Lower leg skin (tissue), 4 donors: ENCODE data around the gene TXNDC5. TPM values are rescaled to one million over a fixed set of nuclear protein-coding genes. Genes with fewer than 3 reads are reported as not detected.

Experiments
- DNase-seq, 2 donors: peaks; one replicate each; pipeline ENCODE4 v3.0.0-alpha.2; 2019; ENCODE audit warnings: low spot score in 2 of 2
- H3K4me3 ChIP-seq: fragments of 200-600 bp; sonication (generic); 2 replicates; pipeline ENCODE4 v1.5.1; 2017; ENCODE audit warnings: mild to moderate bottlenecking, low read depth; ENCODE audit not compliant: poor library complexity, severe bottlenecking
- POLR2A ChIP-seq, 2 donors: fragments of 450-650 bp; IDR thresholded peaks; one replicate each; pipeline ENCODE4 v1.6.1; 2016 to 2017; ENCODE audit warnings: antibody characterized with exemption in 2 of 2, mild to moderate bottlenecking in 1 of 2, moderate library complexity in 1 of 2
- WGBS, 2 donors: methylation state at CpG; one replicate each; pipeline ENCODE4 v1.1.5; 2018; 5-methylcytosine and 5-hydroxymethylcytosine counted together
- intact Hi-C: fragments of 100-400 bp; cut with DNase I; formaldehyde crosslinking; loops from one replicate; pipeline ENCODE4 v1.15.0; 2023; ENCODE audit warnings: low total_unique reads
- total RNA-seq, 4 donors: library from RNA; depleted of rRNA; stranded (reverse); fragments of >200 nt; gene quantifications; one replicate each; pipeline ENCODE4 v1.1.0, GENCODE V29; 2016
- TF ChIP-seq, protein P1 (sequence below), 3 donors: fragments of 450-650 bp; IDR thresholded peaks; one replicate each; pipeline ENCODE4 v1.5.1; 2016; ENCODE audit warnings: antibody characterized with exemption in 3 of 3, mild to moderate bottlenecking in 3 of 3, moderate library complexity in 2 of 3

TXNDC5 gene
- total RNA-seq, 4 donors from 2014 or later, result 29.3 to 68.5 (median 44.1) TPM

DNA sequence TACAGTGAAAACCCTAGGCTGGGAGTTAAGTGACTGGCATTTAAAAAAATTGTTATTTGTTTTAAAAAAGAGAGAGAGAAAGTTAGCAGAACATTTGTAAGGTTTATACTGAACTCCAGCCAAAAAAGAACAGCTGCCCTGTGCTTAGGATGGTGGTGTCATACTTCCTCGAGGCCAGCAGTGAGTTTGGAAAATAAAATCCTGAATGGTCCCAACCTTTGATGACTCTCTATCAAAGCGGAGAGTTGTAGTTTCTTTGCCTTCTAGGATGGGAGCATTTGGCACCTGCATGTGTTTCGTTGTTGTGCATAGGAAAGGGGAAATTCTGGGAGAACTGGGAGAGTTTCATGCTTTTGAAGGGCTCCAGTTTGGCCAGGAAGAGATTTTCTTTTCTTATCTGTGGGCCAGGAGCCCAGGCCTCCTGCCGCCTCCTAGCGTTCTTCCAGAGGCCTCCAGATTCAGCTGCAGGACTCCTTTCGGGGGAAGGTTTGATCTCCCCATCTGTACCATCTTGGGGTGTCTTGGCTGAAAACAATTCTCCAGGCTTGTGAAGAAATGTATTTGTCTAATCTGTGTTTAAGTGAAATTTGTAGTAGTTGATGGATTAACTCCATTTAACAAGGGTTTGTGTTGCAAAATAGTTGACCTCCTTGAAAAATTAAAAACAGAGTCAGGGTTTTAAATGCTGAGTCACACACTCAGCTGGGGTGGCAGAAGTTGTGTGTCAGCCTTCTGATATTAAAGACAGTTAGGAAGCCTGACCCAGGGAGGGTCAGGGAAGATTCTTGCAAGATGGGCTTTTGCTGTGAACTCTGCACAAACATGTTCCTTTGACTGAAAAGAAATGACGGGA lies 63.4 kb downstream of the TXNDC5 start:
- intact Hi-C loops, result no loop called here
- no peak for DNase-seq
- 70 to 75% methylated on average over 7 of the region's 7 CpGs for WGBS, 2 donors
- H3K4me3 ChIP-seq, result no peak overlapping the region
- TF ChIP-seq, protein P1, sequence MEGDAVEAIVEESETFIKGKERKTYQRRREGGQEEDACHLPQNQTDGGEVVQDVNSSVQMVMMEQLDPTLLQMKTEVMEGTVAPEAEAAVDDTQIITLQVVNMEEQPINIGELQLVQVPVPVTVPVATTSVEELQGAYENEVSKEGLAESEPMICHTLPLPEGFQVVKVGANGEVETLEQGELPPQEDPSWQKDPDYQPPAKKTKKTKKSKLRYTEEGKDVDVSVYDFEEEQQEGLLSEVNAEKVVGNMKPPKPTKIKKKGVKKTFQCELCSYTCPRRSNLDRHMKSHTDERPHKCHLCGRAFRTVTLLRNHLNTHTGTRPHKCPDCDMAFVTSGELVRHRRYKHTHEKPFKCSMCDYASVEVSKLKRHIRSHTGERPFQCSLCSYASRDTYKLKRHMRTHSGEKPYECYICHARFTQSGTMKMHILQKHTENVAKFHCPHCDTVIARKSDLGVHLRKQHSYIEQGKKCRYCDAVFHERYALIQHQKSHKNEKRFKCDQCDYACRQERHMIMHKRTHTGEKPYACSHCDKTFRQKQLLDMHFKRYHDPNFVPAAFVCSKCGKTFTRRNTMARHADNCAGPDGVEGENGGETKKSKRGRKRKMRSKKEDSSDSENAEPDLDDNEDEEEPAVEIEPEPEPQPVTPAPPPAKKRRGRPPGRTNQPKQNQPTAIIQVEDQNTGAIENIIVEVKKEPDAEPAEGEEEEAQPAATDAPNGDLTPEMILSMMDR (IDR thresholded peaks at IDR 0.05), result no peak
- no peak for TF ChIP-seq POLR2A (IDR thresholded peaks at IDR 0.05)

DNA sequence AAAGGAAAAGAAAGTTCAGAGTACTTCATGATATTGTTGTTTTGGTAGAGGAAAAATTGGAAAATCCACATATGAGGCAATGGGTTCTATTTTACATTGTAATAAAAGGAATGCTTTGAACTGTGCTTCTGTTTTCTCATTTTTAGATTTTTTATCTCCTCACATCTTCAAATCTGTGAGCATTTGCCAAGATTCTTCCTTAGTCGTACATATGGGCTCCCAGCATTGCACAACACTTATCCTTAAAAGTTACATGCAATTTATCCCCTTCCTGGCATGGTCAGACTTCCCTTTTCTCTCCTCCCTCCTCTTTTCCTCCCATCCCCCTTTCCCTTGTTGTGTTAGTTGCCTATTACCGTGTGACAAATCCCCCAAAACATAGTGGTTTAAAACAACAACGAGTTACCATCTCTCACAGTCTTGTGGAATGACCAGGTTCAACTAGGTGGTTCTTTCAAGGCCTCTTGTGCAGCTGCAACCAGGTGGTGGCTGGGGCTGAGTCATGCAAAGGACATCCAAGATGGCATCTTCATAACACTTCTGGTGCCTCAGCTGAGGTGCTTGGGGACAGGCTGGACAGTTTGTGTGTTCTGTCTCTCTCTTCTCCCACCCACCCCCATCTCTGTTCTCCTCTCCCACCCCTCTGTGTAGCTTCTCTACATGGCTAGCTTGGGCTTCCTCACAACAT lies 68.7 kb downstream of the TXNDC5 start:
- TF ChIP-seq, protein P1 (IDR thresholded peaks at IDR 0.05), result no peak
- no peak for TF ChIP-seq POLR2A (IDR thresholded peaks at IDR 0.05)
- 54 to 70% methylated on average over 3 of the region's 3 CpGs for WGBS, 2 donors
- no peak overlapping the region for H3K4me3 ChIP-seq
- intact Hi-C loops, result no loop called here
- DNase-seq, result no peak

DNA sequence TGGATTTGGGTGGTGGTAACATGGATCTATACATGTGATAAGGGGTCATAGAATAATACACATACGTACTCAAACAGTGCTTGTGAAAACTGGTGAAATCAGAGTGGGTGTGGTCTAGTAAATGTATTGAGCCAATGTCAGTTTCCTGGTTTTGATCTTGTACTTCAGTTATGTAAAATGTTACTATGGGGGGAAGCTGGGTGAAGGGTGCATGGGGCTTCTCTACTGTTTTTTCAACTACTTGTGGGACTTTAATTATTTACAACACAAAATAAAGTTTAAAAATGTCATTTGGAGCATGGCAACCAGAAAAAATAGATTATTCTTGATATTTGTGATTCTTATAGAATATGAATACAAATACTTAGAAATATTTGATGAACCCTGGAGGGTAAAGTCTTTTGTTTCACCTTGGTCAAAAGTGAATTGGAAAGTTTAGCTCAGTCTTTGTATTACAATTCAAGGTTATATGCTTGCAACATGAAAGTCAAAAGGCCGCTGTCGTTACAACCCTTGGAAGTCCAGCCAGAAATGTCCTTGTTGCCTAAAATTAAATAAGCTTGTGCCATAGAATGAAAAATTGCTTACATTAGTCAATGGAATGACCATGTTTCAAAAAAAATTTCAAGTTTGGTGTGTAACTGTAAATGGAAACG lies 74.1 kb downstream of the TXNDC5 start:
- 92 to 94% methylated on average over 4 of the region's 4 CpGs for WGBS, 2 donors
- no peak for DNase-seq
- TF ChIP-seq, protein P1 (IDR thresholded peaks at IDR 0.05), result no peak
- no peak for TF ChIP-seq POLR2A (IDR thresholded peaks at IDR 0.05)
- intact Hi-C loops, result no loop called here
- H3K4me3 ChIP-seq, result no peak overlapping the region

DNA sequence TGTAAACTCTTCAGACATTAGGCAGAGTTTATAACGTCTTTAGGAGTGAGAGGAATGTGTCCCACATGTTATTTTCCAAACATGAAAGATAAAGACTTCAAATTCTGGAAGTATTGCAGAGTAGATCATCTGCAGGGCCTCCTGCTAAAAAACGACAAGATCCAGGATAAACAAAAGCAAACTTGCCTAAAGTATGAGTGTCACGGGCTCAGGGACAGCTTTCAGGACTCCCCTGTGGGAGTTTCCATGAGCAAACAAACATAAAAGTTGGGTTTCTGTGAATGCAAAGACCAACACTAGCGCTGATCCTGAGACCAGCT lies 76.9 kb downstream of the TXNDC5 start:
- DNase-seq, result no peak
- no peak overlapping the region for H3K4me3 ChIP-seq
- TF ChIP-seq, protein P1 (IDR thresholded peaks at IDR 0.05), result no peak
- no peak for TF ChIP-seq POLR2A (IDR thresholded peaks at IDR 0.05)
- 65 to 69% methylated on average over 4 of the region's 4 CpGs for WGBS, 2 donors
- intact Hi-C loops, result no loop called here

DNA sequence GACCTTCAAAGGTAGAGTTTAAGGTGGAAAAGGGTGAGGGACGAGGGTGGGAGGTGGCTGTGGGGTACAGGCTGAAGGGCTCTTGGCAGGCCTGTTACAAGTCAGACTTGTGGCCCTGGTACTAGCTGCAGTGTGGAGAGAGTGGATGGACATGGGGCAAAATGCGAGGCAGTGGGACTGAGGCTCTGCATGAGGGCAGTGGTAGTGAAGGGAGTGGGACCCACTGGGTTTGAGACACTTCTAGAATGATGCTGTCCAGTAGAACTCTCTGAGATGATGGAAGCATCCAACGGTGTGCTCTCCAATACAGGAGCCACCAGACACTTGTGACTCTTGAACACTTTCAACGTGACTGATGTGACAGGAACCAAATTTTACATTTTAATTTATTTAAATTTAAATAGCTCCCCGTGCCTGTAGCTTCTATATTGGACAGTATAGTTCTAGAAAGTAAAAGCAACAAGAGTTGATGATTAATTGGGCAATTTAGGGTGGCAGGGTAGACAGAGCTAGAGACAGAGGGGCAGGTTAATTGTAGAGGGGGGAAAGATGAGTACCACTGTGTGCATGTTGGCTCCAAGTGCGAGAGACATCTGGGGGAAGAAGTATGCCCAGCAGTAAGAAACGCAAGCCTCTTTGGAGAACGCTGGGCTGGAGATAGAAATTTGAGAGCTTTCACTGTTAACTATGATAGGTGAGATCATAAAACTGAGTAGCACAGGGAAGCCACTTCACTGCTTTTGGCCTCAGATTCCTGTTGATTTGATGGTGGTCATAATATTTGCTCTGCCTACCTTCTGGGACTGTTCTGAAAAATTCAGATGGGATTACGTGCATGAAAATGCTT lies 77.5 kb downstream of the TXNDC5 start:
- intact Hi-C loops, result no loop called here
- H3K4me3 ChIP-seq, result no peak overlapping the region
- TF ChIP-seq POLR2A (IDR thresholded peaks at IDR 0.05), result no peak
- TF ChIP-seq, protein P1 (IDR thresholded peaks at IDR 0.05), result no peak
- DNase-seq, result no peak
- WGBS, 2 donors, result 84 to 85% methylated on average over 9 of the region's 9 CpGs
